Neuronal stem cell (in vitro differentiated cells): ENCODE data around the gene MAP3K12. TPM values are rescaled to one million over a fixed set of nuclear protein-coding genes. Genes with fewer than 3 reads are reported as not detected.
A peak's percentile ranks its signal among the peaks of the same experiment; 100 is the strongest.
"Not testable (repeated sequence)": the region's sequence is repeated elsewhere in the genome, so short reads cannot be mapped to it uniquely, and the experiment has no call there.

Experiments used
- DNase-seq: peaks from one replicate; pipeline ENCODE4 v3.0.0-alpha.2; 2013; ENCODE audit warnings: low spot score
- H2AFZ ChIP-seq: one replicate; pipeline ENCODE4 v1.6.1; 2013; ENCODE audit warnings: mild to moderate bottlenecking, low read length, inconsistent platforms
- H2AK5ac ChIP-seq: 2 replicates; pipeline ENCODE4 v1.6.1; 2013; ENCODE audit warnings: low read depth, mild to moderate bottlenecking, inconsistent platforms, low read length, moderate library complexity, mixed read lengths
- H2BK120ac ChIP-seq: 2 replicates; pipeline ENCODE4 v1.6.1; 2013; ENCODE audit warnings: low read depth, mild to moderate bottlenecking, inconsistent platforms, low read length, moderate library complexity, mixed read lengths
- H2BK12ac ChIP-seq: one replicate; pipeline ENCODE4 v1.6.1; 2013; ENCODE audit warnings: low read length, inconsistent platforms
- H2BK15ac ChIP-seq: 2 replicates; pipeline ENCODE4 v1.6.1; 2013; ENCODE audit warnings: mild to moderate bottlenecking, low read length, inconsistent platforms, mixed read lengths
- H2BK5ac ChIP-seq: one replicate; pipeline ENCODE4 v1.6.1; 2013; ENCODE audit warnings: inconsistent platforms, mild to moderate bottlenecking, low read length, moderate library complexity
- H3K14ac ChIP-seq: one replicate; pipeline ENCODE4 v1.6.1; 2013; ENCODE audit warnings: low read length, inconsistent platforms
- H3K18ac ChIP-seq: 2 replicates; pipeline ENCODE4 v1.6.1; 2013; ENCODE audit warnings: low read length, inconsistent platforms
- H3K23ac ChIP-seq: 2 replicates; pipeline ENCODE4 v1.6.1; 2013; ENCODE audit warnings: low read depth, mild to moderate bottlenecking, mixed read lengths, low read length, inconsistent platforms; ENCODE audit not compliant: poor library complexity
- H3K27ac ChIP-seq: replicated peaks from 3 replicates; pipeline ENCODE4 v1.5.1; 2013; ENCODE audit warnings: low read length, inconsistent platforms
- H3K27me3 ChIP-seq, 3 experiments: 2 replicates each; pipeline ENCODE4 v1.6.1; 2013; ENCODE audit warnings: low read length in 3 of 3, mild to moderate bottlenecking in 2 of 3, inconsistent platforms in 1 of 3, low read depth in 1 of 3, mixed read lengths in 1 of 3, moderate library complexity in 1 of 3; ENCODE audit not compliant: control insufficient read depth in 3 of 3, insufficient read depth in 3 of 3
- H3K36me3 ChIP-seq, 2 donors: replicated peaks in 1 of 2; 2 replicates each; pipeline ENCODE4 v1.6.1; 2013; ENCODE audit warnings: low read length in 2 of 2; ENCODE audit not compliant: control insufficient read depth in 2 of 2, insufficient read depth in 2 of 2
- H3K4ac ChIP-seq: 2 replicates; pipeline ENCODE4 v1.6.1; 2013; ENCODE audit warnings: inconsistent platforms, mild to moderate bottlenecking, low read length, moderate library complexity
- H3K4me1 ChIP-seq, 2 donors: 1 replicate in 1 of 2; 2 replicates in 1 of 2; pipeline ENCODE4 v1.6.1; 2013; ENCODE audit warnings: low read length in 2 of 2, low read depth in 1 of 2; ENCODE audit not compliant: control insufficient read depth in 2 of 2, insufficient read depth in 1 of 2
- H3K4me2 ChIP-seq: one replicate; pipeline ENCODE4 v1.6.1; 2013; ENCODE audit warnings: mild to moderate bottlenecking, low read length, inconsistent platforms; ENCODE audit not compliant: insufficient read depth, poor library complexity, severe bottlenecking
- H3K4me3 ChIP-seq, 2 donors: 2 replicates each; pipeline ENCODE4 v1.5.1; 2013; ENCODE audit warnings: low read length in 2 of 2, mild to moderate bottlenecking in 2 of 2, inconsistent platforms in 1 of 2, moderate library complexity in 1 of 2
- H3K79me1 ChIP-seq: one replicate; pipeline ENCODE4 v1.6.1; 2013; ENCODE audit warnings: low read depth, mild to moderate bottlenecking, inconsistent platforms, low read length, moderate library complexity
- H3K9ac ChIP-seq: one replicate; pipeline ENCODE4 v1.6.1; 2013; ENCODE audit warnings: mild to moderate bottlenecking, low read depth, low read length, inconsistent platforms; ENCODE audit not compliant: poor library complexity
- H3K9me3 ChIP-seq, 2 donors: replicated peaks in 1 of 2; 2 replicates each; pipeline versions ENCODE3 to v1.6.1; 2013; ENCODE audit warnings: low read length in 2 of 2, mild to moderate bottlenecking in 2 of 2, inconsistent platforms in 1 of 2, low read depth in 1 of 2, mixed read lengths in 1 of 2, moderate library complexity in 1 of 2; ENCODE audit not compliant: control insufficient read depth in 2 of 2, insufficient read depth in 1 of 2
- H4K8ac ChIP-seq: one replicate; pipeline ENCODE4 v1.6.1; 2013; ENCODE audit warnings: low read depth, mild to moderate bottlenecking, inconsistent platforms, low read length, moderate library complexity
- H4K91ac ChIP-seq: one replicate; pipeline ENCODE4 v1.6.1; 2013; ENCODE audit warnings: low read length, low read depth, mild to moderate bottlenecking, inconsistent platforms; ENCODE audit not compliant: poor library complexity
- WGBS, 2 donors: extraction: QIAGEN DNeasy Blood & Tissue Kit; methylation state at CpG; one replicate each; pipeline ENCODE4 v1.1.7; 2013; ENCODE audit warnings: missing lambda C conversion rate in 2 of 2, mixed read lengths in 1 of 2; ENCODE audit not compliant: insufficient read length in 2 of 2, insufficient replicate concordance in 1 of 2; ENCODE audit errors: extremely low coverage in 2 of 2; 5-methylcytosine and 5-hydroxymethylcytosine counted together
- polyA plus RNA-seq, 2 experiments: library from polyadenylated mRNA; stranded (reverse); fragments of 200-250 nt; gene quantifications; one replicate each; pipeline ENCODE4 v1.2.3, GENCODE V29; 2013

MAP3K12 gene
- polyA plus RNA-seq (2013, experiment 1 of 2): 20.6 TPM
- 19.7 TPM for polyA plus RNA-seq (2013, experiment 2 of 2)

GRCh38 chr12:53499266-53500141, at the start of gene MAP3K12:
Gene MAP3K12, minus strand, starts transcription at chr12:53499458. Its CDS starts 12,067 bp downstream, at chr12:53487391.
- H3K27me3 ChIP-seq: no peaks in the 10 kb centered on the region
- WGBS, 2 donors: no CpG with 5 or more reads among the region's 51 CpGs
- H4K91ac ChIP-seq: no peak within 1 kb of the TSS
- peak within 1 kb of the TSS; percentile 87 for H2BK5ac ChIP-seq
- peak within 1 kb of the TSS; percentile 93 for H3K18ac ChIP-seq
- no peak within 1 kb of the TSS for H2BK120ac ChIP-seq
- H3K9me3 ChIP-seq: no peaks in the 10 kb centered on the region
- DNase-seq: peak; percentile 54
- peak within 1 kb of the TSS; percentile 87 to 97 for H3K4me3 ChIP-seq
- peaks cover 6% of the 10 kb centered on the region for H3K79me1 ChIP-seq
- peak within 1 kb of the TSS; percentile 93 for H3K9ac ChIP-seq
- H2AK5ac ChIP-seq: no peak within 1 kb of the TSS
- peak within 1 kb of the TSS; percentile 100 for H2AFZ ChIP-seq
- H2BK12ac ChIP-seq: peak within 1 kb of the TSS; percentile 17
- H4K8ac ChIP-seq: peak within 1 kb of the TSS; percentile 29
- H3K27ac ChIP-seq: peak within 1 kb of the TSS; percentile 85
- peaks cover 0 to 24% of the 10 kb centered on the region in 2 donors for H3K36me3 ChIP-seq
- H3K23ac ChIP-seq: peak within 1 kb of the TSS; percentile 34
- H3K4ac ChIP-seq: no peak within 1 kb of the TSS
- peaks cover 28 to 37% of the 10 kb centered on the region in 2 donors for H3K4me1 ChIP-seq
- peak within 1 kb of the TSS; percentile 95 for H2BK15ac ChIP-seq
- H3K14ac ChIP-seq: no peak within 1 kb of the TSS
- peak within 1 kb of the TSS; percentile 89 for H3K4me2 ChIP-seq

- H3K27me3 ChIP-seq, DNase-seq, H3K27ac ChIP-seq, H3K9ac ChIP-seq, H3K14ac ChIP-seq, H2BK15ac ChIP-seq, H3K79me1 ChIP-seq, H3K9me3 ChIP-seq, H2AK5ac ChIP-seq, H3K18ac ChIP-seq, H2BK120ac ChIP-seq, H3K4me3 ChIP-seq, H2BK5ac ChIP-seq, H3K23ac ChIP-seq, H4K91ac ChIP-seq, H3K4me1 ChIP-seq, H3K4ac ChIP-seq, H4K8ac ChIP-seq, H2AFZ ChIP-seq, H2BK12ac ChIP-seq, H3K4me2 ChIP-seq: not testable (repeated sequence)
- no CpG with 5 or more reads among the region's 6 CpGs for WGBS, 2 donors
- H3K36me3 ChIP-seq: peaks cover 6 to 43% of the 10 kb centered on the region in 2 donors
Measured at GRCh38 chr12:53548354-53548753, 49.1 kb upstream of the MAP3K12 start.

GRCh38 chr12:53543539-53543938, 44.3 kb upstream of the MAP3K12 start:
- DNase-seq: peak; percentile 26
- H3K4me3 ChIP-seq: no peak overlapping the region
- H3K14ac ChIP-seq: no peak overlapping the region
- H4K8ac ChIP-seq: no peak overlapping the region
- H3K9me3 ChIP-seq: peaks cover 0 to 2% of the 10 kb centered on the region in 2 donors
- no peak overlapping the region for H4K91ac ChIP-seq
- no peak overlapping the region for H2AFZ ChIP-seq
- no peak overlapping the region for H2BK15ac ChIP-seq
- H2BK120ac ChIP-seq: no peak overlapping the region
- H3K4me1 ChIP-seq: no peaks in the 10 kb centered on the region
- WGBS, 2 donors: no CpG with 5 or more reads among the region's 5 CpGs
- no peak overlapping the region for H2BK12ac ChIP-seq
- H3K27me3 ChIP-seq: no peaks in the 10 kb centered on the region
- H3K36me3 ChIP-seq: peaks cover 14 to 53% of the 10 kb centered on the region in 2 donors
- H3K4me2 ChIP-seq: no peak overlapping the region
- H3K18ac ChIP-seq: no peak overlapping the region
- no peak overlapping the region for H3K27ac ChIP-seq
- no peaks in the 10 kb centered on the region for H3K79me1 ChIP-seq
- no peak overlapping the region for H3K9ac ChIP-seq
- no peak overlapping the region for H3K4ac ChIP-seq
- H3K23ac ChIP-seq: no peak overlapping the region
- no peak overlapping the region for H2AK5ac ChIP-seq
- H2BK5ac ChIP-seq: no peak overlapping the region

GRCh38 chr12:53539526-53539925, 40.3 kb upstream of the MAP3K12 start:
- Histone ChIP-seq H2BK12ac (no peak overlapping the region), H3K36me3 (peaks cover 16 to 78% of the 10 kb centered on the region in 2 donors), H4K8ac (no peak overlapping the region), H4K91ac (no peak overlapping the region), H3K4me1 (no peaks in the 10 kb centered on the region), H2AK5ac (no peak overlapping the region), H3K27ac (no peak overlapping the region), H3K23ac (no peak overlapping the region), H3K18ac (no peak overlapping the region), H3K27me3 (no peaks in the 10 kb centered on the region), H3K14ac (no peak overlapping the region), H2BK15ac (no peak overlapping the region), H3K4me3 (no peak overlapping the region), H3K9me3 (no peaks in the 10 kb centered on the region), H3K79me1 (no peaks in the 10 kb centered on the region), H2BK5ac (no peak overlapping the region), H2AFZ (no peak overlapping the region), H3K9ac (no peak overlapping the region), H2BK120ac (no peak overlapping the region), H3K4ac (no peak overlapping the region), H3K4me2 (no peak overlapping the region)
- DNase-seq: no peak
- WGBS, 2 donors: no CpG with 5 or more reads among the region's 3 CpGs
